WERI-Rb-1 (cell line): Measurements from ENCODE around the gene TRPM8.
"Not testable (repeated sequence)": the region's sequence is repeated elsewhere in the genome, so short reads cannot be mapped to it uniquely, and the experiment has no call there.

ENCODE experiments used
- DNase-seq: peaks from one replicate; pipeline ENCODE4 v3.0.0-alpha.2; 2020
- H3K27ac ChIP-seq: fragments of 250-450 bp; sonication (Bioruptor Pico); 2 replicates; pipeline ENCODE4 v1.5.1; 2020; ENCODE audit warnings: mild to moderate bottlenecking, moderate library complexity
- H3K27me3 ChIP-seq: fragments of 250-450 bp; sonication (Bioruptor Pico); 2 replicates; pipeline ENCODE4 v1.5.1; 2021; ENCODE audit warnings: mild to moderate bottlenecking, low read depth, moderate library complexity; ENCODE audit not compliant: insufficient read depth, severe bottlenecking
- H3K36me3 ChIP-seq: fragments of 250-450 bp; sonication (Bioruptor Pico); 2 replicates; pipeline ENCODE4 v1.5.1; 2020; ENCODE audit warnings: mild to moderate bottlenecking, moderate library complexity
- H3K4me3 ChIP-seq: 2 replicates; pipeline ENCODE4 v1.5.1; 2011; ENCODE audit warnings: low read depth, mild to moderate bottlenecking, control low read depth, low read length
- H3K9me3 ChIP-seq: fragments of 250-450 bp; sonication (Bioruptor Pico); 2 replicates; pipeline ENCODE4 v1.5.1; 2021; ENCODE audit warnings: mild to moderate bottlenecking, moderate library complexity; ENCODE audit not compliant: severe bottlenecking
- CTCF ChIP-seq: IDR thresholded peaks from 2 replicates; pipeline ENCODE4 v1.5.1; 2011; ENCODE audit warnings: low read depth, mild to moderate bottlenecking, control low read depth, inconsistent platforms, low read length

Gene TRPM8

DNA sequence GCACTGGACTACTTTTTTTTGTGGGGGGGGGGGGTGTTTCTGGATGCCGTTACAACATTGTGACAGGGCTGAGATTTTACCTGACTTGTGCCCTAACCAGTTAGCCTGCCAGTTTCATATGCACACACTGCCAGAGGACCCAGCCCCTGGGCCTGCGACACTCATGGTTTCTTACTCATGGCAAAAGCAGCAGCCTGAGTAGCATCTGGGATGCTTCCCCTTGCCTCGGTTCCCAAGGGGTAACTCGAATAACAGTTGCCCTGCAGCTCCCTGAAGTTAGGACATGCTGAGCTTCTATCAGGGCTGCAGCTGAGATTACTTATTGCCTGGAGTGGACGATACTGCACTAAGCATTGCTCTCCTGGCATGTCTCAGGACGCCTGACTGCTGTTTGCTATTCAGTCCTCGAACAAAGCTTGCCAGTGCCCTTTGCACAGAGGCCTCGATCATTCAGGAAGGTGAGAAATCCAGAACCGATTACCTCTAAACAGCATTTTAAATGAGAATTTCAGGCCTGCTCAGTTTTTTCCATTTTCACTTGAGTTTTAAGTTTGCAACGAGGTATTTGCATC, 47.9 kb downstream of the TRPM8 start:
- H3K27me3 ChIP-seq, result no peaks in the 10 kb centered on the region
- no peaks in the 10 kb centered on the region for H3K9me3 ChIP-seq
- H3K36me3 ChIP-seq, result no peaks in the 10 kb centered on the region
- TF ChIP-seq CTCF, result no peak
- H3K27ac ChIP-seq, result no peak overlapping the region
- DNase-seq, result no peak
- H3K4me3 ChIP-seq, result no peak overlapping the region

DNA sequence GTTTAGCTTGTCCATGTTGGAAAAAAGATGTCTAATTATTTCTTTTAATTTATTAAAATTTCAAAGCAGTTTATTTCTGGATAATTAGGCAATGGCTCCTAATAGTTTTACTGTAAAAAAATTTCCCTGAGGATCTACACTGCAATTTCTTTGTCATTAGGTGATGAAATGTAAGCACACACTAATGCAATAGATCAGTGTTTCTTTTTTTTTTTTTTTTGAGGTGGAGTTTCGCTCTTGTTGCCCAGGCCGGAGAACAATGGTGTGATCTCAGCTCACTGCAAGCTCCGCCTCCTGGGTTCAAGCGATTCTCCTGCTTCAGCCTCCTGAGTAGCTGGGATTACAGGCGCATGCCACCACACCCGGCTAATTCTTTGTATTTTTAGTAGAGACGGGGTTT, 48.5 kb downstream of the TRPM8 start:
- not testable (repeated sequence) for H3K27ac ChIP-seq, H3K4me3 ChIP-seq, H3K36me3 ChIP-seq, DNase-seq, H3K9me3 ChIP-seq, H3K27me3 ChIP-seq

DNA sequence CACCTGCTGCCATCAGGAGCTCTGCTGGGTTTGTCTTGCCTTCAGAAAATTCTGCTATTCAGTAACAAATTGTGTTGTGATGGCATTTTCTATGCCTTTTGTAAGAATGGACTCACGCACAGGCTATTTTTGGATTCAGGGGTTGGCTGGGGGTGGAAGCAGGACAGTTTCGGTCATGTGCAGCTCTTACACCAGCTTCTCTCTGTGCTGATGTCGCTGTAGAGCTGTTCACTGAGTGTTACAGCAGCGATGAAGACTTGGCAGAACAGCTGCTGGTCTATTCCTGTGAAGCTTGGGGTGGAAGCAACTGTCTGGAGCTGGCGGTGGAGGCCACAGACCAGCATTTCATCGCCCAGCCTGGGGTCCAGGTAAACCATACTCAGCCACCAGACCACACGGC, 49.2 kb downstream of the TRPM8 start:
- Histone ChIP-seq H3K27me3 (no peaks in the 10 kb centered on the region), H3K36me3 (no peaks in the 10 kb centered on the region), H3K9me3 (no peaks in the 10 kb centered on the region), H3K27ac (no peak overlapping the region), H3K4me3 (no peak overlapping the region)
- no peak for DNase-seq
- no peak for TF ChIP-seq CTCF

DNA sequence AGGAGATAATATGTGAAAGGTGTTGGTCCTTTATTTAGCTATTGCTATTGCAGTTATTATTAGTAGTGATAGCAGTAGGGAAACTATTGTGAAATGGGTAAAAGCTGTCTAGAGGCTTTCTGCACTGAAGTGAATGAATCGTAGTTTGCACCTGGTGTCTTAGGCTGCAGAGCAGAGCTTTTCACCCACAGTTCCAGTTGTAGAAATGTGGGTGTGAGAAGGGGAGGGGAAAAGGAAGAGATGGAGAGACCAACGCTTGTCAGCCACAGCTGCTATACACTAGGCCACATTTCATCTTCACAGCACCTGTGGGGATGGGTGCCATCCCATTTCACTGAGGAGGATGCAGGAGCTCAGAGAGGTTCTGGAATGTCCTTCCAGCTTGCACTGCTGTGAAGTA, 50.0 kb downstream of the TRPM8 start:
- H3K4me3 ChIP-seq, result no peak overlapping the region

GRCh38 chr2:233968556-233968955, 51.4 kb downstream of the TRPM8 start:
- no peaks in the 10 kb centered on the region for H3K27me3 ChIP-seq
- H3K9me3 ChIP-seq, result no peaks in the 10 kb centered on the region
- DNase-seq, result no peak
- TF ChIP-seq CTCF, result no peak
- no peak overlapping the region for H3K27ac ChIP-seq
- H3K4me3 ChIP-seq, result no peak overlapping the region
- H3K36me3 ChIP-seq, result no peaks in the 10 kb centered on the region

More for the DNA sequence above, 50.0 kb downstream of the TRPM8 start:
- no peaks in the 10 kb centered on the region for H3K9me3 ChIP-seq
- H3K27ac ChIP-seq, result no peak overlapping the region
- no peaks in the 10 kb centered on the region for H3K27me3 ChIP-seq
- TF ChIP-seq CTCF, result no peak
- H3K36me3 ChIP-seq, result no peaks in the 10 kb centered on the region
- DNase-seq, result no peak

DNA sequence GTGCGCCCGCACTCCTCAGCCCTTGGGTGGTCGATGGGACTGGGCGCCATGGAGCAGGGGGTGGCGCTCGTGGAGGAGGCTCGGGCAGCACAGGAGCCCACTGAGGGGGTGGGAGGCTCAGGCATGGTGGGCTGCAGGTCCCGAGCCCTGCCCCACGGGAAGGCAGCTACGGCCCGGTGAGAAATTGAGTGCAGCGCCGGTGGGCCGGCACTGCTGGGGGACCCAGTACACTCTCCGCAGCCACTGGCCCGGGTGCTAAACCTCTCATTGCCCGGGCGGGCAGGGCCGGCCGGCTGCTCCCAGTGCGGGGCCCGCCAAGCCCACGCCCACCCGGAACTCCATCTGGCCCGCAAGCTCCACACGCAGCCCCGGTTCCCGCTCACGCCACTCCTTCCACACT, 55.3 kb downstream of the TRPM8 start:
- not testable (repeated sequence) for DNase-seq, H3K36me3 ChIP-seq, H3K27me3 ChIP-seq, H3K27ac ChIP-seq, H3K9me3 ChIP-seq, H3K4me3 ChIP-seq

- no peaks in the 10 kb centered on the region for H3K27me3 ChIP-seq
- H3K4me3 ChIP-seq, result no peak overlapping the region
- no peaks in the 10 kb centered on the region for H3K36me3 ChIP-seq
- TF ChIP-seq CTCF, result no peak
- no peaks in the 10 kb centered on the region for H3K9me3 ChIP-seq
- DNase-seq, result no peak
- no peak overlapping the region for H3K27ac ChIP-seq
These were observed 55.9 kb downstream of the TRPM8 start for GRCh38 chr2:233972941-233973575.
